SK-N-SH treated with all-trans-retinoic acid at 6 μM for 48 hours (cell line): Measurements from ENCODE around the gene RNASE7.

Source experiments
- RARB ChIP-seq: fragments of 250-450 bp; sonication (Bioruptor Pico); IDR thresholded peaks from 2 replicates; pipeline ENCODE4 v1.8.0; 2021; ENCODE audit warnings: mild to moderate bottlenecking, moderate library complexity
- ZNF8 ChIP-seq: fragments of 450-650 bp; formaldehyde crosslinking; IDR thresholded peaks from 2 replicates; pipeline ENCODE4 v1.5.0; 2020; ENCODE audit warnings: mild to moderate bottlenecking, moderate library complexity

DNA sequence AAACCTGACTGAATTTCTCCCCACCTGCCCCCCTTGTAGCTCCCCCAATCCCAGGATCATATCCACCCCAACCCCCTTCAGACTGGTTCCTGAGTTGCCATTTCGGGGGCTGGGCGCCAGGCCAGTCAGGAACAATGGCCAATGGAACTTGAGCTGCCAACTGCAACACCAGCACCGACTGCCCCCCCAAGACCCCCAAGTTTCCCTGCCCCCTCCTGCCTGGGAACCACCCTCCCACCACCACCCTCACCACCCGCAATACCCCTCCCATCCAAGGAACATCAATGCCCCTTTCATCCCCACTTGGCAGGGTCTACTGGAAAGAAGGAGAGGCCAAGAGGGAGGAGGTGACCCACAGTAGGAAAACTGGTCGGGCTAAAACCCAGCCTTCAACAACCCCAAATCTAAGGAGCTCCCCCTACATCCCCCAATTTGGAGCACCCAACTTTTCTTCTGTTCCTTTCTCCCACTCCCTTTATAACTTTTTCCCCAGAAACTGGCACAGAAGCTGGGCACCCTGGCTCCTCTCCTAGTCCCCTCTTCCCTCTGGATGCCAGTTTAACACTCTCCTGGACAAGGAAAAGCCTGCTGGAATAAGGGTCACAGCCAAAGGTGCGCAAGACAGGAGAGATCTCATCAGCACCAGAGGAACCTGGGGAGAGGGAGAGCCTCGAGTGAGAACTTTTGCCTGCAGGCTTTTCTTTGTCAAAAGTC is 15.7 kb upstream of the RNASE7 start:
- no peak for TF ChIP-seq RARB (CRISPR knock-in tag)
- no peak for TF ChIP-seq ZNF8 (CRISPR knock-in tag)
